Fibroblast of lung (primary cell): ENCODE data around the gene ZFAND2A.

ENCODE experiments used
- CTCF ChIP-seq, 2 donors: IDR thresholded peaks in 1 of 2; conservative IDR thresholded peaks in 1 of 2; 1 replicate in 1 of 2; 2 replicates in 1 of 2; pipeline ENCODE4 v1.5.1; 2011 to 2012; ENCODE audit warnings: low read length in 2 of 2, control low read depth in 1 of 2, inconsistent platforms in 1 of 2, low read depth in 1 of 2, mild to moderate bottlenecking in 1 of 2
- EZH2 ChIP-seq: IDR thresholded peaks from 2 replicates; pipeline ENCODE4 v1.5.1; 2012; ENCODE audit warnings: low read length, control low read depth, mild to moderate bottlenecking; ENCODE audit errors: missing control alignments

DNA sequence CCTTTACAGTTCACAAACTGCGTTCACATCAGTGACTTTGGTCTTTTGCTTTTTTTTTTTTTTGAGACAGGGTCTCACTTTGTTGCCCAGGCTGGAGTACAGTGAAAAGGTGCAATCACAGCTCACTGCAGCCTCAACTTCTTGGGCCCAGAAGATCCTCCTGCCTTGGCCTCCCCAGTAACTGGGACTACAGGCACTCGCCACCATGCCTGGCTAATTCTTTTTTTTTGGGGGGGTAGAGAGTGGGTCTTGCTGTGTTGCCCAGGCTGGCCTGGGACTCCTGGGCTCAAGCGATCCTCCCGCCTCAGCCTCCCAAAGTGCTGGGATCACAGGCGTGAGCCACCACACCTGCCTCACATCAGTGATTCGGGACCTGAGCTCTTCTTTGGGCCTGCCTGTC lies 37.0 kb upstream of the ZFAND2A start:
- TF ChIP-seq EZH2, result no peak
- TF ChIP-seq CTCF (conservative IDR thresholded peaks at IDR 0.05 in 1 of 2, IDR thresholded peaks at IDR 0.05 in 1 of 2; ENCODE audit: low read depth in 1 of 2, low read length in 2 of 2), result no peak
